ENCODE results near the gene PHLDA3.

GRCh38 chr1:201420608-201421002 is 48.4 kb downstream of the PHLDA3 start:
- TF ChIP-seq CTCF (conservative IDR thresholded peaks at IDR 0.05 in 1 of 2, IDR thresholded peaks at IDR 0.05 in 1 of 2; ENCODE audit: low read depth in 1 of 2, low read length in 2 of 2) (no peak), EZH2 (IDR thresholded peaks at IDR 0.05; ENCODE audit: low read length, missing control alignments) (no peak)

All from fibroblast of lung (primary cell).